ENCODE data around the gene GTF2H1.

DNA sequence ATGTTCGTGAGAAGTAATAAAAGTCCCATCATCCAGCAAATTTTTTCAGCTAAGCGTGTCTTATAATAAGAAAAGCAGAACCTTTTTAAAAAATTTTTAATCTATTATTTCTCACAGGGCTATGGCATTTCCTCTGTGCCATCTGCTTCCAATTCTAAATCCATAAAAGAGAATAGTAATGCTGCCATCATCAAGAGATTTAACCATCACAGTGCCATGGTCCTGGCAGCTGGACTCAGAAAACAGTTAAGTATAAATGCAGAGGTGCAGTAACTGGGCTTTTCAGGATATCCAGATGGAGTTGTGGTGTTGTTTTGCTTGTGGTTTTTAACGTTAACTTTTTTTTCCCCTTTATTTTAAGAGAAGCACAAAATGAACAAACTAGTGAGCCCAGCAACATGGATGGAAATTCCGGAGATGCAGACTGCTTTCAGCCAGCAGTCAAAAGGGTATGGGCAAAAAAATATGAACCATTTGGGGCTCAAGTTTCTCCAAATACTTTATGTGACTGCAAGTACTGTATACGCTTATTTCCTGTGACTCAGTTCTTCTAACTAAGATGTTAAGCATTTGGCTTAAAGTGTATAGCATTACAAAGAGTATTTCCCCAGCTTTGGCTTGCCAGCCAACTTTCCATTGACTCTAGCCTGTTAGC is 25.2 kb downstream of the GTF2H1 start:
- TF ChIP-seq, protein P1, sequence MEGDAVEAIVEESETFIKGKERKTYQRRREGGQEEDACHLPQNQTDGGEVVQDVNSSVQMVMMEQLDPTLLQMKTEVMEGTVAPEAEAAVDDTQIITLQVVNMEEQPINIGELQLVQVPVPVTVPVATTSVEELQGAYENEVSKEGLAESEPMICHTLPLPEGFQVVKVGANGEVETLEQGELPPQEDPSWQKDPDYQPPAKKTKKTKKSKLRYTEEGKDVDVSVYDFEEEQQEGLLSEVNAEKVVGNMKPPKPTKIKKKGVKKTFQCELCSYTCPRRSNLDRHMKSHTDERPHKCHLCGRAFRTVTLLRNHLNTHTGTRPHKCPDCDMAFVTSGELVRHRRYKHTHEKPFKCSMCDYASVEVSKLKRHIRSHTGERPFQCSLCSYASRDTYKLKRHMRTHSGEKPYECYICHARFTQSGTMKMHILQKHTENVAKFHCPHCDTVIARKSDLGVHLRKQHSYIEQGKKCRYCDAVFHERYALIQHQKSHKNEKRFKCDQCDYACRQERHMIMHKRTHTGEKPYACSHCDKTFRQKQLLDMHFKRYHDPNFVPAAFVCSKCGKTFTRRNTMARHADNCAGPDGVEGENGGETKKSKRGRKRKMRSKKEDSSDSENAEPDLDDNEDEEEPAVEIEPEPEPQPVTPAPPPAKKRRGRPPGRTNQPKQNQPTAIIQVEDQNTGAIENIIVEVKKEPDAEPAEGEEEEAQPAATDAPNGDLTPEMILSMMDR (IDR thresholded peaks at IDR 0.05): no peak
- TF ChIP-seq EZH2 (IDR thresholded peaks at IDR 0.05; ENCODE audit: borderline replicate concordance, insufficient read depth, low read depth, low read length, poor library complexity, severe bottlenecking): no peak
